H1 (cell line): Measurements from ENCODE around the gene GALNT13. TPM values are rescaled to one million over a fixed set of nuclear protein-coding genes. Genes with fewer than 3 reads are reported as not detected.

Source experiments
- CTCF ChIA-PET: fragments of 300-600 bp; sonication (Branson Sonifier 250); formaldehyde crosslinking; loops from one replicate; lab custom pipeline; 2021; ENCODE audit not compliant: partially characterized antibody; lab: Charles Lee
- POLR2A ChIA-PET: fragments of 300-600 bp; sonication (Branson Sonifier 250); formaldehyde crosslinking; loops from one replicate; lab custom pipeline; 2021; ENCODE audit warnings: inconsistent platforms; ENCODE audit not compliant: partially characterized antibody; lab: Charles Lee
- DNase-seq, 2 experiments: peaks; one replicate each; pipeline versions ENCODE4 v3.0.0 to v3.0.0-alpha.2; 2010 to 2022; ENCODE audit warnings: low spot score in 2 of 2, low read depth in 1 of 2, mixed read lengths in 1 of 2
- FAIRE-seq: peaks from 2 replicates; lab custom pipeline; 2011; peaks lifted over from hg19 to GRCh38; lab: Jason Lieb, UNC
- H2AFZ ChIP-seq: 2 replicates; pipeline ENCODE4 v1.8.1; 2012; ENCODE audit warnings: low read length, inconsistent platforms
- H2AK5ac ChIP-seq: 2 replicates; pipeline ENCODE4 v1.6.1; 2013; ENCODE audit warnings: low read depth, low read length
- H2BK120ac ChIP-seq: replicated peaks from 2 replicates; pipeline ENCODE3; 2013; ENCODE audit warnings: low read depth, low read length, inconsistent platforms
- H2BK12ac ChIP-seq: 2 replicates; pipeline ENCODE4 v1.6.1; 2013; ENCODE audit warnings: low read depth, low read length
- H2BK15ac ChIP-seq: 2 replicates; pipeline ENCODE4 v1.6.1; 2013; ENCODE audit warnings: low read length
- H2BK20ac ChIP-seq: 2 replicates; pipeline ENCODE4 v1.6.1; 2013; ENCODE audit warnings: low read length
- H2BK5ac ChIP-seq: 2 replicates; pipeline ENCODE4 v1.6.1; 2013; ENCODE audit warnings: low read depth, low read length
- H3K14ac ChIP-seq: 2 replicates; pipeline ENCODE4 v1.6.1; 2013; ENCODE audit warnings: inconsistent platforms; ENCODE audit not compliant: insufficient read length
- H3K18ac ChIP-seq: 2 replicates; pipeline ENCODE4 v1.6.1; 2013; ENCODE audit warnings: low read length; ENCODE audit errors: extremely low read depth
- H3K23ac ChIP-seq: 2 replicates; pipeline ENCODE4 v1.6.1; 2013; ENCODE audit warnings: inconsistent platforms; ENCODE audit not compliant: insufficient read length
- H3K23me2 ChIP-seq: 2 replicates; pipeline ENCODE4 v1.6.1; 2013; ENCODE audit warnings: low read depth, low read length
- H3K27ac ChIP-seq: 2 replicates; pipeline ENCODE4 v1.6.1; 2011; ENCODE audit warnings: low read depth, low read length, inconsistent platforms
- H3K27me3 ChIP-seq, 4 experiments: replicated peaks in 1 of 4; 1 replicate in 1 of 4; 2 replicates in 3 of 4; pipeline versions ENCODE4 v1.6.1 to v1.8.1; 2011 to 2013; ENCODE audit warnings: low read length in 3 of 4, mild to moderate bottlenecking in 3 of 4, inconsistent platforms in 2 of 4, mixed read lengths in 2 of 4, moderate library complexity in 1 of 4; ENCODE audit not compliant: control insufficient read depth in 3 of 4, insufficient read depth in 3 of 4; ENCODE audit errors: extremely low read depth in 1 of 4
- H3K36me3 ChIP-seq, 4 experiments: 2 replicates each; pipeline versions ENCODE4 v1.6.1 to v1.8.1; 2011 to 2013; ENCODE audit warnings: mild to moderate bottlenecking in 4 of 4, low read length in 3 of 4, moderate library complexity in 2 of 4, control low read depth in 1 of 4, inconsistent platforms in 1 of 4; ENCODE audit not compliant: insufficient read depth in 4 of 4, control insufficient read depth in 2 of 4
- H3K4ac ChIP-seq: replicated peaks from 2 replicates; pipeline ENCODE3; 2013; ENCODE audit warnings: low read length, low read depth, mixed read lengths, inconsistent platforms; ENCODE audit not compliant: insufficient read length
- H3K4me1 ChIP-seq, 4 experiments: replicated peaks in 1 of 4; 1 replicate in 1 of 4; 2 replicates in 3 of 4; pipeline versions ENCODE4 v1.6.1 to v1.8.1; 2011 to 2013; ENCODE audit warnings: low read length in 3 of 4, inconsistent platforms in 2 of 4, mixed read lengths in 1 of 4; ENCODE audit not compliant: insufficient read depth in 4 of 4, control insufficient read depth in 3 of 4
- H3K4me2 ChIP-seq, 2 experiments: 2 replicates each; pipeline versions ENCODE4 v1.6.1 to v1.8.1; 2011 to 2013; ENCODE audit warnings: low read depth in 2 of 2, low read length in 2 of 2, control low read depth in 1 of 2, inconsistent platforms in 1 of 2, mild to moderate bottlenecking in 1 of 2; ENCODE audit not compliant: insufficient read depth in 1 of 2
- H3K4me3 ChIP-seq, 4 experiments: fragments of 200-600, 300-600 bp in 1 of 4; sonication (generic), shearing (Covaris generic), sonication (Bioruptor Twin) in 1 of 4; 2 replicates each; pipeline versions ENCODE4 v1.5.1 to v1.8.1; 2011 to 2016; ENCODE audit warnings: low read length in 4 of 4, low read depth in 3 of 4, control low read depth in 2 of 4, inconsistent platforms in 2 of 4, mild to moderate bottlenecking in 2 of 4, mixed read lengths in 1 of 4, moderate library complexity in 1 of 4; ENCODE audit not compliant: insufficient read depth in 2 of 4; ENCODE audit errors: extremely low read depth in 1 of 4
- H3K56ac ChIP-seq: replicated peaks from 2 replicates; pipeline ENCODE3; 2013; ENCODE audit warnings: low read depth, mild to moderate bottlenecking, mixed read lengths, low read length, inconsistent platforms; ENCODE audit not compliant: insufficient read length
- H3K79me1 ChIP-seq: 2 replicates; pipeline ENCODE4 v1.6.1; 2013; ENCODE audit warnings: low read depth, low read length, control low read depth
- H3K79me2 ChIP-seq, 2 experiments: 2 replicates each; pipeline versions ENCODE4 v1.6.1 to v1.8.1; 2012 to 2013; ENCODE audit warnings: low read length in 2 of 2, mild to moderate bottlenecking in 2 of 2, inconsistent platforms in 1 of 2; ENCODE audit not compliant: insufficient read depth in 2 of 2, control insufficient read depth in 1 of 2
- H3K9ac ChIP-seq, 4 experiments: replicated peaks in 1 of 4; 1 replicate in 1 of 4; 2 replicates in 3 of 4; pipeline versions ENCODE4 v1.6.1 to v1.8.1; 2011 to 2013; ENCODE audit warnings: low read depth in 3 of 4, low read length in 3 of 4, control low read depth in 2 of 4, mild to moderate bottlenecking in 2 of 4, moderate library complexity in 2 of 4, inconsistent platforms in 1 of 4; ENCODE audit errors: extremely low read depth in 1 of 4
- H3K9me3 ChIP-seq, 2 experiments: 2 replicates each; pipeline versions ENCODE4 v1.6.1 to v1.8.1; 2012 to 2013; ENCODE audit warnings: mild to moderate bottlenecking in 2 of 2, moderate library complexity in 2 of 2, control low read depth in 1 of 2, inconsistent platforms in 1 of 2, low read depth in 1 of 2, low read length in 1 of 2, mixed read lengths in 1 of 2; ENCODE audit not compliant: insufficient read depth in 2 of 2
- H4K20me1 ChIP-seq, 2 experiments: replicated peaks in 1 of 2; 2 replicates each; pipeline versions ENCODE3 to v1.8.1; 2011 to 2013; ENCODE audit warnings: inconsistent platforms in 2 of 2, low read length in 2 of 2, mild to moderate bottlenecking in 1 of 2; ENCODE audit not compliant: insufficient read depth in 2 of 2, control insufficient read depth in 1 of 2
- H4K5ac ChIP-seq: 2 replicates; pipeline ENCODE4 v1.6.1; 2013; ENCODE audit warnings: low read length, low read depth, mixed read lengths, inconsistent platforms; ENCODE audit not compliant: insufficient read length
- H4K8ac ChIP-seq: 2 replicates; pipeline ENCODE4 v1.8.0; 2013; ENCODE audit warnings: mild to moderate bottlenecking, moderate library complexity, low read length, inconsistent platforms; ENCODE audit not compliant: insufficient read depth; ENCODE audit errors: extremely low read depth
- H4K91ac ChIP-seq: replicated peaks from 2 replicates; pipeline ENCODE3; 2013; ENCODE audit warnings: low read length, mixed read lengths, inconsistent platforms; ENCODE audit not compliant: insufficient read length
- MAFK ChIP-seq: IDR thresholded peaks from 2 replicates; pipeline ENCODE4 v1.6.1; 2012; ENCODE audit warnings: low read depth, mild to moderate bottlenecking, improper control_type of control experiment, low read length
- SP4 ChIP-seq: IDR thresholded peaks from 2 replicates; pipeline ENCODE4 v1.6.1; 2012; ENCODE audit warnings: low read length, inconsistent platforms
- TEAD4 ChIP-seq: IDR thresholded peaks from 2 replicates; pipeline ENCODE4 v1.6.1; 2012; ENCODE audit warnings: low read depth, low read length, inconsistent platforms, mixed read lengths
- WGBS, 2 experiments: shearing (Covaris generic) in 1 of 2; methylation state at CpG; one replicate each; pipeline versions ENCODE4 v1.1.6 to v1.1.7; 2013 to 2015; ENCODE audit warnings: low lambda C conversion rate in 2 of 2, mixed read lengths in 2 of 2, inconsistent platforms in 1 of 2, low coverage in 1 of 2, missing lambda C conversion rate in 1 of 2; ENCODE audit not compliant: insufficient replicate concordance in 2 of 2, insufficient coverage in 1 of 2, insufficient read length in 1 of 2; ENCODE audit errors: extremely low coverage in 1 of 2, missing lambda C conversion rate in 1 of 2; 5-methylcytosine and 5-hydroxymethylcytosine counted together
- polyA plus RNA-seq, 7 experiments: library from polyadenylated mRNA; depleted of rRNA in 3 of 7; stranded (reverse) in 5 of 7; unstranded in 2 of 7; fragments of >200 nt in 5 of 7; fragments of 200-250 nt in 2 of 7; gene quantifications; 1 replicate in 5 of 7; 2 replicates in 1 of 7; 4 replicates in 1 of 7; pipeline versions ENCODE4 v1.2.1 to v1.2.3, GENCODE V29; 2011 to 2013; ENCODE audit warnings: missing spikeins in 2 of 7, mixed read lengths in 2 of 7
- total RNA-seq: library from RNA; stranded (reverse); fragmentation: NEBNext Ultra II Directional; extraction: Animal tissue kit (Norgen Biotek cat#: 25700); gene quantifications from 2 replicates; pipeline ENCODE4 v1.2.1, GENCODE V29; 2021

Gene GALNT13
- total and polyA plus RNA-seq, 2 of the 8 experiments (the other 6 are each of a cell fraction or from before 2014, with no cell fraction given), result 3.2 to 9.6 TPM

- Histone ChIP-seq H4K91ac (no peak overlapping the region), H3K4ac (no peak overlapping the region), H4K8ac (no peak overlapping the region; the same call in 1 of the 2 replicates), H2AK5ac (no peak overlapping the region), H3K23ac (no peak overlapping the region), H3K9ac (no peak overlapping the region), H2BK120ac (no peak overlapping the region), H3K56ac (no peak overlapping the region), H4K5ac (no peak overlapping the region), H2BK12ac (peak overlapping the region; percentile 50; the same call in 1 of the 2 replicates), H3K9me3 (no peaks in the 10 kb centered on the region), H2BK5ac (no peak overlapping the region), H3K36me3 (no peaks in the 10 kb centered on the region), H3K14ac (no peak overlapping the region), H2AFZ (no peak overlapping the region), H2BK20ac (no peak overlapping the region), H3K23me2 (no peaks in the 10 kb centered on the region), H3K79me1 (no peaks in the 10 kb centered on the region), H3K27me3 (no peaks in the 10 kb centered on the region), H3K4me1 (peaks cover 0 to 9% (median 4%) of the 10 kb centered on the region in 4 experiments; a peak in 2 of 7 replicates), H2BK15ac (no peak overlapping the region), H3K27ac (no peak overlapping the region; the same call in 1 of the 2 replicates), H4K20me1 (no peaks in the 10 kb centered on the region), H3K79me2 (no peaks in the 10 kb centered on the region), H3K18ac (no peak overlapping the region), H3K4me3 (no peak overlapping the region), H3K4me2 (peak overlapping the region in 1 of 2 experiments; percentile 38; a peak in 1 of 4 replicates)
- no peak for FAIRE-seq
- POLR2A ChIA-PET, result no interaction called here
- DNase-seq, result no peak
- WGBS, 2 experiments, result 52% methylated on average over 2 of the region's 3 CpGs; no CpG with 5 or more reads in 1 of the 2 experiments
- CTCF ChIA-PET, result no interaction called here
- TF ChIP-seq MAFK (no peak), SP4 (no peak), TEAD4 (peak; percentile 27; the same call in 1 of the 2 replicates)
Measured at GRCh38 chr2:154338352-154338967, 466.7 kb downstream of the GALNT13 start.
